ENCODE results near the gene PPP1R3F.

PPP1R3F gene

GRCh38 chrX:49237060-49237459 lies 32.5 kb upstream of the PPP1R3F start:
- no peaks in the 10 kb centered on the region for H3K9me2 ChIP-seq (replicated peaks; ENCODE audit: low read depth, low read length)
- peak overlapping the region; percentile 83 for H3K4me2 ChIP-seq (ENCODE audit: low read depth, low read length, poor library complexity, severe bottlenecking)
- H3F3A ChIP-seq (ENCODE audit: low read depth): no peaks in the 10 kb centered on the region
- no peaks in the 10 kb centered on the region for H3K27me3 ChIP-seq (ENCODE audit: insufficient read depth, low read length, poor library complexity, severe bottlenecking)
- no peak overlapping the region for H2AFZ ChIP-seq (ENCODE audit: low read length)
- TF ChIP-seq, protein P1, sequence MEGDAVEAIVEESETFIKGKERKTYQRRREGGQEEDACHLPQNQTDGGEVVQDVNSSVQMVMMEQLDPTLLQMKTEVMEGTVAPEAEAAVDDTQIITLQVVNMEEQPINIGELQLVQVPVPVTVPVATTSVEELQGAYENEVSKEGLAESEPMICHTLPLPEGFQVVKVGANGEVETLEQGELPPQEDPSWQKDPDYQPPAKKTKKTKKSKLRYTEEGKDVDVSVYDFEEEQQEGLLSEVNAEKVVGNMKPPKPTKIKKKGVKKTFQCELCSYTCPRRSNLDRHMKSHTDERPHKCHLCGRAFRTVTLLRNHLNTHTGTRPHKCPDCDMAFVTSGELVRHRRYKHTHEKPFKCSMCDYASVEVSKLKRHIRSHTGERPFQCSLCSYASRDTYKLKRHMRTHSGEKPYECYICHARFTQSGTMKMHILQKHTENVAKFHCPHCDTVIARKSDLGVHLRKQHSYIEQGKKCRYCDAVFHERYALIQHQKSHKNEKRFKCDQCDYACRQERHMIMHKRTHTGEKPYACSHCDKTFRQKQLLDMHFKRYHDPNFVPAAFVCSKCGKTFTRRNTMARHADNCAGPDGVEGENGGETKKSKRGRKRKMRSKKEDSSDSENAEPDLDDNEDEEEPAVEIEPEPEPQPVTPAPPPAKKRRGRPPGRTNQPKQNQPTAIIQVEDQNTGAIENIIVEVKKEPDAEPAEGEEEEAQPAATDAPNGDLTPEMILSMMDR (conservative IDR thresholded peaks at IDR 0.05; ENCODE audit: low read length): no peak
- TF ChIP-seq EZH2phosphoT487 (IDR thresholded peaks at IDR 0.05; ENCODE audit: borderline replicate concordance): no peak
- peaks cover 5% of the 10 kb centered on the region; the same call in 1 of the 2 replicates for H3K79me2 ChIP-seq (ENCODE audit: insufficient read depth, low read length)
- H3K9me3 ChIP-seq (ENCODE audit: insufficient read depth, low read depth, low read length): no peaks in the 10 kb centered on the region
- no peaks in the 10 kb centered on the region for H3K36me3 ChIP-seq (ENCODE audit: insufficient read depth, low read length)
- peak overlapping the region; percentile 88 for H3K4me3 ChIP-seq (ENCODE audit: low read length, poor library complexity, severe bottlenecking)
- H4K20me1 ChIP-seq (ENCODE audit: insufficient read depth, low read length, poor library complexity, severe bottlenecking): no peaks in the 10 kb centered on the region
- peak overlapping the region; percentile 32 for H3K9ac ChIP-seq (ENCODE audit: low read depth, low read length, poor library complexity, severe bottlenecking)
- no peaks in the 10 kb centered on the region for H3K4me1 ChIP-seq (ENCODE audit: insufficient read depth, low read length, poor library complexity, severe bottlenecking)

DNA sequence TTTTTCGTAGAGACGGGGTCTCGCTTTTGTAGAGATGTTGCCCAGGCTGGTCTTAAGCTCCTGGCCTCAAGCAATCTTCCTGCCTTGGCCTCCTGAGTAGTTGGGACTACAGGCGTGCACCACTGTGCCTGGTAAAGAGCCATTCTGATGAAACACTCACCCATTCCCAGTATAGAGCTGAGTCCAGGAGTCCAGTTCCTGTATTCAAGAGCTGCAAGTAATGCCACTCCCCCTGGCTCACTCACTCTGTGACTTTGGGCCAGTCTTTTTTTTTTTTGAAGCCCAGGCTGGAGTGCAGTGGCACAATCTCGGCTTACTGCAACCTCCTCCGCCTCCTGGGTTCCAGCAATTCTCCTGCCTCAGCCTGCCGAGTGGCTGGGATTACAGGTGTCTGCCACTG lies 30.9 kb upstream of the PPP1R3F start:
- TF ChIP-seq, protein P1 (conservative IDR thresholded peaks at IDR 0.05; ENCODE audit: low read length): no peak
- TF ChIP-seq EZH2phosphoT487 (IDR thresholded peaks at IDR 0.05; ENCODE audit: borderline replicate concordance): no peak
- H2AFZ ChIP-seq (ENCODE audit: low read length): no peak overlapping the region
- H3K4me2 ChIP-seq (ENCODE audit: low read depth, low read length, poor library complexity, severe bottlenecking): no peak overlapping the region
- peaks cover 5% of the 10 kb centered on the region; the same call in 1 of the 2 replicates for H3K79me2 ChIP-seq (ENCODE audit: insufficient read depth, low read length)
- H3K4me1 ChIP-seq (ENCODE audit: insufficient read depth, low read length, poor library complexity, severe bottlenecking): no peaks in the 10 kb centered on the region
- H4K20me1 ChIP-seq (ENCODE audit: insufficient read depth, low read length, poor library complexity, severe bottlenecking): no peaks in the 10 kb centered on the region
- no peak overlapping the region for H3K9ac ChIP-seq (ENCODE audit: low read depth, low read length, poor library complexity, severe bottlenecking)
- H3K9me2 ChIP-seq (replicated peaks; ENCODE audit: low read depth, low read length): no peaks in the 10 kb centered on the region
- no peaks in the 10 kb centered on the region for H3K27me3 ChIP-seq (ENCODE audit: insufficient read depth, low read length, poor library complexity, severe bottlenecking)
- no peak overlapping the region for H3K4me3 ChIP-seq (ENCODE audit: low read length, poor library complexity, severe bottlenecking)
- no peaks in the 10 kb centered on the region for H3K9me3 ChIP-seq (ENCODE audit: insufficient read depth, low read depth, low read length)
- H3F3A ChIP-seq (ENCODE audit: low read depth): no peaks in the 10 kb centered on the region
- no peaks in the 10 kb centered on the region for H3K36me3 ChIP-seq (ENCODE audit: insufficient read depth, low read length)

DNA sequence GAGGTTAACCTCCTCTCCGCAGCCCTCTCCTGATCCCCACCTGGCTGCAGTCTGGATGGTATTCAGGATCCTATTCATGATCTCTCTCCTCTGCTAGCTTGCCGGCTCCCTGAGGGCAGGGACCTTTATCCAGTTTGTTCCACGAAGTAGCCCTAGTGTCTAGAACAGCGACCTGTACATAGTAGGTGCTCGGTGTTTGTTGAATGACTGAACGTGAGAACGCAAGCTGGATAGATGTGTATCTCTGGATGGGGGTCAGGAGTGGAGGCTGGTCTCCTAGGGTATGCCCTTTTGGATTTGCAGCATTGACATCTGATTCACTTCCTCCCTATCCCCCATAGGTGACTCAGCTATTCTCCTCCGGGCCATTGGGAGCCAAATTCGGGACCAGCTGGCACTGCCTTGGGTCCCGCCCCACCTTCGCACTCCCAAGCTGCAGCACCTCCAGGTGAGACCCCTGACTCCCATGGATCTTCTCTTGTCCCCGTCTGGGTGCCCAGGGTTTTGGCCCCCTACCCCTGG lies 27.0 kb upstream of the PPP1R3F start:
- Histone ChIP-seq H2AFZ (ENCODE audit: low read length) (no peak overlapping the region), H3K9me3 (ENCODE audit: insufficient read depth, low read depth, low read length) (no peaks in the 10 kb centered on the region), H3K4me3 (ENCODE audit: low read length, poor library complexity, severe bottlenecking) (no peak overlapping the region), H3K79me2 (ENCODE audit: insufficient read depth, low read length) (no peaks in the 10 kb centered on the region), H3F3A (ENCODE audit: low read depth) (no peaks in the 10 kb centered on the region), H3K9ac (ENCODE audit: low read depth, low read length, poor library complexity, severe bottlenecking) (no peak overlapping the region), H3K36me3 (ENCODE audit: insufficient read depth, low read length) (no peaks in the 10 kb centered on the region), H3K9me2 (replicated peaks; ENCODE audit: low read depth, low read length) (no peaks in the 10 kb centered on the region), H3K27me3 (ENCODE audit: insufficient read depth, low read length, poor library complexity, severe bottlenecking) (no peaks in the 10 kb centered on the region), H3K4me2 (ENCODE audit: low read depth, low read length, poor library complexity, severe bottlenecking) (no peak overlapping the region), H4K20me1 (ENCODE audit: insufficient read depth, low read length, poor library complexity, severe bottlenecking) (no peaks in the 10 kb centered on the region), H3K4me1 (ENCODE audit: insufficient read depth, low read length, poor library complexity, severe bottlenecking) (no peaks in the 10 kb centered on the region)
- TF ChIP-seq EZH2phosphoT487 (IDR thresholded peaks at IDR 0.05; ENCODE audit: borderline replicate concordance): no peak
- TF ChIP-seq, protein P1 (conservative IDR thresholded peaks at IDR 0.05; ENCODE audit: low read length): no peak
